Trophoblast cell (in vitro differentiated cells and primary cell): ENCODE results near the gene SLC17A8.
A peak's percentile ranks its signal among the peaks of the same experiment; 100 is the strongest.

ENCODE experiments used
- DNase-seq, 2 donors: peaks; one replicate each; pipeline ENCODE4 v3.0.0-alpha.2; 2016
- H2AFZ ChIP-seq: 2 replicates; pipeline ENCODE4 v1.6.1; 2013; ENCODE audit warnings: low read length, moderate library complexity, mild to moderate bottlenecking; ENCODE audit not compliant: insufficient read depth, poor library complexity
- H2AK5ac ChIP-seq: 2 replicates; pipeline ENCODE4 v1.6.1; 2013; ENCODE audit warnings: mild to moderate bottlenecking, low read length
- H2BK120ac ChIP-seq: 2 replicates; pipeline ENCODE4 v1.6.1; 2013; ENCODE audit warnings: low read length, mild to moderate bottlenecking, moderate library complexity; ENCODE audit not compliant: insufficient read depth, poor library complexity
- H2BK12ac ChIP-seq: 2 replicates; pipeline ENCODE4 v1.6.1; 2013; ENCODE audit warnings: mild to moderate bottlenecking, low read length, moderate library complexity
- H2BK5ac ChIP-seq: 2 replicates; pipeline ENCODE4 v1.6.1; 2013; ENCODE audit warnings: low read length, low read depth, moderate library complexity, mild to moderate bottlenecking; ENCODE audit not compliant: poor library complexity
- H3K14ac ChIP-seq: 2 replicates; pipeline ENCODE4 v1.6.1; 2013; ENCODE audit warnings: mild to moderate bottlenecking, low read length
- H3K18ac ChIP-seq: 2 replicates; pipeline ENCODE4 v1.6.1; 2013; ENCODE audit warnings: mild to moderate bottlenecking, low read length
- H3K23ac ChIP-seq: 2 replicates; pipeline ENCODE4 v1.6.1; 2013; ENCODE audit warnings: low read length
- H3K27ac ChIP-seq: 2 replicates; pipeline ENCODE4 v1.5.1; 2013; ENCODE audit warnings: low read depth, mild to moderate bottlenecking, inconsistent platforms, low read length, moderate library complexity
- H3K27me3 ChIP-seq: 2 replicates; pipeline ENCODE4 v1.6.1; 2013; ENCODE audit warnings: inconsistent platforms, mild to moderate bottlenecking, low read length, moderate library complexity; ENCODE audit not compliant: insufficient read depth
- H3K36me3 ChIP-seq, 2 experiments: 1 replicate in 1 of 2; 2 replicates in 1 of 2; pipeline ENCODE4 v1.6.1; 2013; ENCODE audit warnings: low read length in 2 of 2, mild to moderate bottlenecking in 2 of 2, moderate library complexity in 1 of 2; ENCODE audit not compliant: insufficient read depth in 2 of 2, control insufficient read depth in 1 of 2
- H3K4ac ChIP-seq: 2 replicates; pipeline ENCODE4 v1.6.1; 2013; ENCODE audit warnings: low read depth, mild to moderate bottlenecking, low read length, moderate library complexity
- H3K4me1 ChIP-seq, 2 experiments: 1 replicate in 1 of 2; 2 replicates in 1 of 2; pipeline ENCODE4 v1.6.1; 2013; ENCODE audit warnings: low read length in 2 of 2, mild to moderate bottlenecking in 2 of 2, moderate library complexity in 1 of 2; ENCODE audit not compliant: insufficient read depth in 2 of 2, control insufficient read depth in 1 of 2
- H3K4me2 ChIP-seq: 2 replicates; pipeline ENCODE4 v1.6.1; 2013; ENCODE audit warnings: inconsistent platforms, mild to moderate bottlenecking, low read length, moderate library complexity
- H3K4me3 ChIP-seq: 2 replicates; pipeline ENCODE4 v1.5.1; 2013; ENCODE audit warnings: mild to moderate bottlenecking, low read depth, low read length, inconsistent platforms
- H3K79me1 ChIP-seq: one replicate; pipeline ENCODE4 v1.6.1; 2013; ENCODE audit warnings: low read length
- H3K79me2 ChIP-seq: 2 replicates; pipeline ENCODE4 v1.6.1; 2013; ENCODE audit warnings: low read length, mild to moderate bottlenecking; ENCODE audit not compliant: control insufficient read depth, insufficient read depth, poor library complexity
- H3K9ac ChIP-seq: 2 replicates; pipeline ENCODE4 v1.6.1; 2013; ENCODE audit warnings: mild to moderate bottlenecking, low read length
- H3K9me3 ChIP-seq: 2 replicates; pipeline ENCODE4 v1.6.1; 2013; ENCODE audit warnings: low read depth, mild to moderate bottlenecking, control low read depth, inconsistent platforms, low read length; ENCODE audit not compliant: insufficient read depth
- H4K12ac ChIP-seq: 2 replicates; pipeline ENCODE4 v1.6.1; 2013; ENCODE audit warnings: low read depth, mild to moderate bottlenecking, low read length, moderate library complexity
- H4K8ac ChIP-seq: 2 replicates; pipeline ENCODE4 v1.6.1; 2013; ENCODE audit warnings: low read depth, mild to moderate bottlenecking, low read length, moderate library complexity
- H4K91ac ChIP-seq: one replicate; pipeline ENCODE4 v1.6.1; 2013; ENCODE audit warnings: low read depth, mild to moderate bottlenecking, low read length, moderate library complexity
- WGBS: extraction: QIAGEN DNeasy Blood & Tissue Kit; methylation state at CpG from one replicate; pipeline ENCODE4 v1.1.7; 2013; ENCODE audit warnings: missing lambda C conversion rate; ENCODE audit not compliant: insufficient read length, insufficient coverage; ENCODE audit errors: extremely low coverage; 5-methylcytosine and 5-hydroxymethylcytosine counted together

The SLC17A8 gene

GRCh38 chr12:100435957-100436356 lies 79.1 kb downstream of the SLC17A8 start:
- H3K36me3 ChIP-seq: no peaks in the 10 kb centered on the region
- no peaks in the 10 kb centered on the region for H3K79me2 ChIP-seq
- DNase-seq: no peak
- H4K12ac ChIP-seq: no peak overlapping the region
- no peak overlapping the region for H3K4me3 ChIP-seq
- H3K79me1 ChIP-seq: no peaks in the 10 kb centered on the region
- H3K4me2 ChIP-seq: no peak overlapping the region
- H4K8ac ChIP-seq: no peak overlapping the region
- H3K23ac ChIP-seq: no peak overlapping the region
- no peak overlapping the region for H3K27ac ChIP-seq
- no peak overlapping the region for H2BK120ac ChIP-seq
- no peaks in the 10 kb centered on the region for H3K4me1 ChIP-seq
- no peak overlapping the region for H2AFZ ChIP-seq
- H3K18ac ChIP-seq: no peak overlapping the region
- H2AK5ac ChIP-seq: no peak overlapping the region
- H3K27me3 ChIP-seq: no peaks in the 10 kb centered on the region
- H3K9me3 ChIP-seq: no peaks in the 10 kb centered on the region
- H4K91ac ChIP-seq: no peak overlapping the region
- H3K4ac ChIP-seq: no peak overlapping the region
- H2BK12ac ChIP-seq: no peak overlapping the region
- no CpG with 5 or more reads among the region's 2 CpGs for WGBS
- no peak overlapping the region for H2BK5ac ChIP-seq
- H3K9ac ChIP-seq: no peak overlapping the region
- H3K14ac ChIP-seq: no peak overlapping the region

GRCh38 chr12:100437038-100437841 lies 80.4 kb downstream of the SLC17A8 start:
- Histone ChIP-seq H3K79me1 (no peaks in the 10 kb centered on the region), H4K91ac (no peak overlapping the region), H3K14ac (no peak overlapping the region), H3K4ac (no peak overlapping the region), H3K9ac (no peak overlapping the region), H3K18ac (no peak overlapping the region), H4K12ac (no peak overlapping the region), H3K79me2 (no peaks in the 10 kb centered on the region), H2AK5ac (no peak overlapping the region), H3K27ac (no peak overlapping the region), H3K4me2 (no peak overlapping the region), H2BK120ac (no peak overlapping the region), H3K23ac (no peak overlapping the region), H4K8ac (no peak overlapping the region), H2BK12ac (no peak overlapping the region), H2BK5ac (no peak overlapping the region), H2AFZ (no peak overlapping the region), H3K4me1 (no peaks in the 10 kb centered on the region), H3K4me3 (no peak overlapping the region), H3K36me3 (no peaks in the 10 kb centered on the region), H3K9me3 (no peaks in the 10 kb centered on the region), H3K27me3 (no peaks in the 10 kb centered on the region)
- WGBS: no CpG with 5 or more reads among the region's 6 CpGs
- DNase-seq: peak in 1 of 2 donors; percentile 23

- no CpG with 5 or more reads among the region's 2 CpGs for WGBS
- no peaks in the 10 kb centered on the region for H3K4me1 ChIP-seq
- H3K4ac ChIP-seq: no peak overlapping the region
- no peak overlapping the region for H2BK5ac ChIP-seq
- no peak overlapping the region for H4K12ac ChIP-seq
- H3K9me3 ChIP-seq: no peaks in the 10 kb centered on the region
- H2BK120ac ChIP-seq: no peak overlapping the region
- no peak overlapping the region for H2AK5ac ChIP-seq
- no peak overlapping the region for H2AFZ ChIP-seq
- H3K4me2 ChIP-seq: no peak overlapping the region
- H3K18ac ChIP-seq: no peak overlapping the region
- no peaks in the 10 kb centered on the region for H3K36me3 ChIP-seq
- H2BK12ac ChIP-seq: no peak overlapping the region
- H3K27me3 ChIP-seq: no peaks in the 10 kb centered on the region
- no peak overlapping the region for H3K23ac ChIP-seq
- no peak overlapping the region for H3K4me3 ChIP-seq
- H4K91ac ChIP-seq: no peak overlapping the region
- H3K27ac ChIP-seq: no peak overlapping the region
- DNase-seq: no peak
- H3K9ac ChIP-seq: no peak overlapping the region
- H3K79me1 ChIP-seq: no peaks in the 10 kb centered on the region
- no peak overlapping the region for H3K14ac ChIP-seq
- no peak overlapping the region for H4K8ac ChIP-seq
- no peaks in the 10 kb centered on the region for H3K79me2 ChIP-seq
These were observed 82.9 kb downstream of the SLC17A8 start for GRCh38 chr12:100439797-100440196.

DNA sequence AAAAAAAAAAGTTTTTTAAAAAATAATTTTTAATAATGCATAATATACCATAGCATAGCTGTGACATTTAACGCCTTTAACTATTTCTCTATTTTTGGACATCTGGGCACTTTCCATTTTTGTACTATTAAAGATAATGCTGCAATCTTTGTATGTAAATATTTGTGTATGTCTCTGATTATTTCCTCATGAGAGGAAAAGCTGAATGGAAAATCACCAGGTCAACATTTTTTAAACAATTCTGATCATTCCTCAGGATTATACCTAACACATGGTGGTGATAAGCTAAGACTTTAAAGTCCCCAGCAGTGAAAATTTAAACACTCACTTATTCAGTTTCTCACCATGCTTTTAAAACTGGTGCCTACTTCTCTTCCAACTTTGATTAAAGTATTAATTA lies 85.5 kb downstream of the SLC17A8 start:
- Histone ChIP-seq H3K9ac (no peak overlapping the region), H3K14ac (no peak overlapping the region), H3K36me3 (no peaks in the 10 kb centered on the region), H3K9me3 (no peaks in the 10 kb centered on the region), H4K91ac (no peak overlapping the region), H3K23ac (no peak overlapping the region), H4K8ac (no peak overlapping the region), H3K4me3 (no peak overlapping the region), H3K4me2 (no peak overlapping the region), H3K18ac (no peak overlapping the region), H3K79me1 (no peaks in the 10 kb centered on the region), H3K79me2 (no peaks in the 10 kb centered on the region), H2AFZ (no peak overlapping the region), H3K27me3 (no peaks in the 10 kb centered on the region), H2AK5ac (no peak overlapping the region), H3K4ac (no peak overlapping the region), H2BK120ac (no peak overlapping the region), H4K12ac (no peak overlapping the region), H3K27ac (no peak overlapping the region), H2BK12ac (no peak overlapping the region), H2BK5ac (no peak overlapping the region), H3K4me1 (no peaks in the 10 kb centered on the region)
- WGBS: no CpG with 5 or more reads among the region's 1 CpG
- peak in 1 of 2 donors; percentile 88 for DNase-seq
